HG03521 (cell line): Measurements from ENCODE around the gene TTLL11.

Experiments
- ATAC-seq: cut with Tn5 transposase; IDR thresholded peaks from one replicate; pipeline ENCODE4 v1.9.1; 2021; ENCODE audit warnings: mild to moderate bottlenecking, moderate library complexity; ENCODE audit not compliant: unreplicated experiment

Gene TTLL11

GRCh38 chr9:121946465-121946864, 146.6 kb downstream of the TTLL11 start:
- no peak for ATAC-seq

- no peak for ATAC-seq
Observed at GRCh38 chr9:121945849-121946248, 147.3 kb downstream of the TTLL11 start.

DNA sequence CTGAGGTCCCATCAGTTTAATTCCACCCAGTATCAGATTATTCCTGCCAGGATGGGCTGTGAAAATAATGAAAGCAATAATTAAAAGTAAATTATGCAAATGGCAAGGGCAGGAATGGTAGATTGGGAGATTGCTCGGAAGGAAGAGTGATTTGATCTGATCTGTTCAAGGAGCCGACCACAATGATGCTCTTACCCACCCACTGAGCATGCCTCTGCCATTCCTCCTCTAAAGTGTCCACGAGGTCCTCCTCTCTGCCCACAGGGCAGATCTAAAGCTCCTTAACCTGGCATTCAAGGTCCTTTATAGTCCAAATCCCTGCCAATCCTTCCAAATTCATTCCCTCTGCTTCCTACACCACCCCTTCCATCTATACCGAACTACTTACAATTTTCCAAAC, 147.8 kb downstream of the TTLL11 start:
- ATAC-seq: no peak

DNA sequence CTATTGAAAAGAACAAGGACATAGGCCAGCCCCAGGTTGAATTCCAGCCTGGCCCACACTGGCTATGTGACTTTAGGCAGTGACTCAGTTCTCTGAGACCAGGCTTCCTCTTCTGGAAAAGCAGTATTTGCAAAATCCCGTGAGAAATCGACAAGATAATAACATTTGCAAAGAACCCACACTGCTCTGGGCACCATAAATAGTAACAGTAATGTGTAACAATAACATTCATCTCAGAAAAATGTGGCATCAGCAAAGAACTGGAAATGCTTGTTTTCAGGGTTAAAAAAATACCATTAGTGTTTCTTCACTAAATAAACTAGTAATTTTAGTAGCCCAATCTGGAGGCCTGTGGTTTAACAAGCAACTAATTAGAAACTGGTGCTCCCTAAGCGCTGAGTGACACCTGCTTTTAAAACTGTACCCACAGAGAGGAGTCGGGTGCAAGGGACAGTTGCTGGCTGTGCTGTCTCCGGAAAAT, 148.4 kb downstream of the TTLL11 start:
- ATAC-seq: no peak

GRCh38 chr9:121943463-121943862, 149.6 kb downstream of the TTLL11 start:
- ATAC-seq: no peak

GRCh38 chr9:121942866-121943382, 150.2 kb downstream of the TTLL11 start:
- ATAC-seq: no peak

DNA sequence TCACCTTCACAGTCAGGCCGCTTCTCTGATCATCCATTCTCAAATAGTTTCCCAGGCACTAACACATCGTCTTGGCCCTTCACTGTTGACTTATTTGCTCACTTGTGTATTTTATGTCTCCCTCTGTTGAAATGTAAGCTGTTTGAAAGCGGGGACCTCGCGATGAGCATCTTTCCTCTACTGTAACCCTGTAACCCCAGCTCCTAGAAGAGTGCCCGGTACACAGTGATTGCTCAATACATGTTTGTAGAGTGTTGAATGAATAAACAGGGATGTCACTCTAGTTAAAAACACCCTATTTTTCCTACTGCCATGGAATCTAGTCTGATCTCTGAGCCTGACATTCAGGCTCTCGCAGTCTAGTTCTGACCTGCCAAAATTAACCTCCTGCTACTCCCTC, 150.8 kb downstream of the TTLL11 start:
- ATAC-seq: no peak

DNA sequence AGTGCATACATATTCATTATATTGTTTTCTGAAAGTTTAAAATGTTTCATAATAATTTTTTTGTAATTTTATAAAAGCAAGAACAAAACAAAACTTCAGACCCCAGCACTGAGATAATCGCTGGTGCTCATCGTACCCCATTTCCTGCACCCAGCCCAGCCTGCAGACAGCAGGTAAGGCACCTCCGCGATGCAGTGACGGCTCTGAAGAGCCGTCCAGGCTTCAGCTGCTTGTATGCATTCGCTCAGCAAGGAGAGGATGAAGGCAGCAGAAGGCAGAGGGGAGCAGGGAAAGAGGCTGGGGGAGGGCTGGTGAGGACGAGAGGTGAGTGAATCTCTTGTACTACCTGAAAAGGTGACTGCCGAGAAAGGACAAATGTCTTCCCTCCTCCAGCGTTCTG, 153.5 kb downstream of the TTLL11 start:
- ATAC-seq: no peak

GRCh38 chr9:121938621-121939020, 154.5 kb downstream of the TTLL11 start:
- no peak for ATAC-seq

- no peak for ATAC-seq
Observed at GRCh38 chr9:121937240-121937639, 155.9 kb downstream of the TTLL11 start.

DNA sequence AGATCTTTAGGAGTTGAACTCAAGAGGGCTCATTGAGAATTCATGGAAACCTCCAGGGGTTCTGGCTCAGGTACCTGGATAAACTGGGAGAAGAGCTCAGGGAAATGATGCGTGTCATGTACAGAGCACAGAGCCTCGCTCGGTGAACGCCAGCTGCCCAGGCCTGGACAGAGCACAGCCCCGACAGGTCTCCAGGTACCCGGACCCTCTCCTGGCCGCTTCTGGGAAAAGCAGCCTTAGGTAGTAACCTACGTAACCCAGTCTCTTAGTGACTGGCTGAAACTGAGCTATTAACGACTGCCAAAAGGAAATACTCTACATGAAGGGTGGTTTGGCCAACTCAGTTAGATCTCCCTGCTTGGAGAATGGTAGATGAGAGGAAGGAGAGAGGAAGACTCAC, 157.4 kb downstream of the TTLL11 start:
- no peak for ATAC-seq

DNA sequence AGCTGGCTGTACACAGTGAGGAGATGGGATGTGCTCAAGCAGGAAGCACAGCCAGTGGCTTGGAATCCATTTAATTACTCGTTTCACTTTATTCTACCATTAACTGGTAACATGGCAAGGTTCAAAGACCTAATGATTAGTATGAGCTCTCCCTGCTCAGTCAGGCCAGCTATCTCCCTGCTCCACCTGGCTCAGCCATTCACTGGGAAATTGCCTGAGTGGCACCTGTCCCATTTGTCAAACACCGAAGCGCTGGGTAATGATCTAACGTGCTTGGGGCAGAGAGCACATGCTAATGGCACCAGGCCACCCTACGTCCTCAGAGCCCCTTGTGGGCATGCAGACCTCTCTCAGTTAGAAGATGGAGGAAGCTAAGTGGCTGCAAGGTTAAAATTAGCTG, 162.2 kb downstream of the TTLL11 start:
- ATAC-seq: no peak

GRCh38 chr9:121929893-121930875, 162.9 kb downstream of the TTLL11 start:
- no peak for ATAC-seq

- no peak for ATAC-seq
Observed at GRCh38 chr9:121927636-121928035, 165.5 kb downstream of the TTLL11 start.

DNA sequence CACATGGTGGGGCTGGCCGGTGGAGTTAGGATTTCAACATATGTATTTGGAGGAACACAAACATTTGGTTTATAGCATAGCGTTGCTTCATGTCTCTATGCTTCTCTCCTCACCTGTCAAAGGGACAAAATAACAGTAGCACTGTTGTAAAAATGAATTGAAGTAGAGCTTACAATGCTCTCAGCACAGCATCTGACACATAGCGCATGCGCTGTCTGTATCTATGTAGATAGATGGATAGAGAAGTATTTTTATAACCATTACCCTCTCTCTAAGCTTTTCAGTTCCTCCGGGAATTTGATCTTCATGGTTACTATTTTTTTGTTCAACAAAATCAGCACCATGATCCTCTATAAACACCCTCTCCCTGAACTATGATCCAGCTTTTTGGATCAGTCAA, 166.0 kb downstream of the TTLL11 start:
- no peak for ATAC-seq

DNA sequence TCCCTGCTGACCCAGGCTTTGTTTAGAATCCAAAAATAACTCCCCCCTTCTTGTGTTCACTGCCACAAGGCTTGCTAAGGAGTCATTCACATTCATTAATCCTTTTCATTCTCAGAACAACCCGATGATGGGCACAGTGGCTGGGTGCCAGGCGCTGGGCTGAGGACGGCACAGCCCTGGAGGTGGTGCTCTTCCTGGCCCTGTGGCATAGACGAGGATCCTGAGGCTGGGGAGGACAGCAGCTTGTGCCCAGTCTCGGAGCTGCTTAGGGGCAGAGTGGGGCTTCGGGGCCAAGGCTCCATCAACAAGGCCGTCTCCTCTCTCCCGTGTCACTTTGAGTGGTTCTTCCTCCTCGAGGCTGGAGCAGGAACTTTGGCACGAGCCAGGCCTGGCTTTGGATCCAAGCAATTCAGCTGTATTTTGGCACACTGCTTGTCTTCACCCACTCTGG, 166.7 kb downstream of the TTLL11 start:
- no peak for ATAC-seq

- no peak for ATAC-seq
Observed at GRCh38 chr9:121925935-121926334, 167.2 kb downstream of the TTLL11 start.

DNA sequence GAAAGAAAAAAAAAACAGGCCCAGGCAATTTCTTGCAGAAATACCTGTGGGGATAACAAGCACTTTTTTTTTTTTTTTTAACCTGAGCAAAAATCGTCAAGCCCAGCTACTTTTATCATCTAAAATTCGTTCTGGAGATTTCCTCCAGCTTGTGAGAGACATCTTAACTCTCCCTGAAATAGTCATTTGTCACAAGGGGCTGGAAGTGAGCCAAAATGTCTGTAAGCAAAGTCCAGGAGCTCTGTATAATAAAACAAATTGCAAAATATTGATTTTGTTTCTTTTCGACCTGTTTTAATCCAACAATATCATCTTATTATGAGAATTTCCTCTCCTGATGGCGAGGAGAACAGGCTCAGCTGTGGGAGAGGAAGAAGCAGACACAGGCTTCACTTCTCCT, 168.4 kb downstream of the TTLL11 start:
- ATAC-seq: no peak

DNA sequence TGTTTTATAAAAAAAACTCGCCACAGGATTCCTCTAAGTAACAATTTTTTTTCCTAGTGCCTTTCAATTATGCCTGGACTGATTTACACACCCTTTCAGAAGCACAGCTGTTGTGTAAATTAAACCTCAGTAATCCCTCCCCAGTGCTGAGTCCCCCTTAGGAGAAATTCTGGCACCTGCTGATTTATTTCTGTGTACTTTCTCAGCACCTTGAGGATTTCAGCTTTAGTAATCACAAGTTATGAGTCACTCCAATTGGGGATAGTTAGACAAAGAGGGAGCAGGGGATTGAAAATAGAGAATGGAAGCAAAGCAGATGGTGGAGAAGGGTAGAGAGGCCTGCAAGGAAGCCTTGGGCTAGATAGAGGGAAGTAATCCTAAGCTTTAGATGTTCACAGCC, 171.7 kb downstream of the TTLL11 start:
- ATAC-seq: no peak

- ATAC-seq: no peak
Observed at GRCh38 chr9:121917375-121918335, 175.5 kb downstream of the TTLL11 start.

- ATAC-seq: no peak
Observed at GRCh38 chr9:121915304-121915625, 177.8 kb downstream of the TTLL11 start.
